Esophagus muscularis mucosa (tissue), 4 donors: ENCODE data around the gene GORAB. TPM values are rescaled to one million over a fixed set of nuclear protein-coding genes. Genes with fewer than 3 reads are reported as not detected.

Experiments used
- DNase-seq: peaks from one replicate; pipeline ENCODE4 v3.0.0-alpha.2; 2017; ENCODE audit errors: extremely low spot score
- H3K27ac ChIP-seq, 4 donors: fragments of 200-600 bp; sonication (generic); replicated peaks in 1 of 4; 1 replicate in 3 of 4; 2 replicates in 1 of 4; pipeline ENCODE4 v1.5.1; 2016 to 2019; ENCODE audit warnings: mild to moderate bottlenecking in 1 of 4
- H3K27me3 ChIP-seq, 4 donors: fragments of 200-600 bp; sonication (generic); one replicate each; pipeline versions ENCODE4 v1.5.1 to v1.6.0; 2016 to 2019
- H3K36me3 ChIP-seq, 4 donors: fragments of 200-600 bp; sonication (generic); one replicate each; pipeline ENCODE4 v1.5.1; 2016 to 2019
- H3K4me1 ChIP-seq, 4 donors: fragments of 200-600 bp; sonication (generic); one replicate each; pipeline ENCODE4 v1.5.1; 2016 to 2019
- H3K4me3 ChIP-seq, 4 donors: fragments of 200-600 bp; sonication (generic); 1 replicate in 2 of 4; 2 replicates in 2 of 4; pipeline ENCODE4 v1.5.1; 2016 to 2019; ENCODE audit warnings: mild to moderate bottlenecking in 4 of 4, moderate library complexity in 1 of 4
- H3K9me3 ChIP-seq, 4 donors: fragments of 200-600 bp; sonication (generic); 1 replicate in 3 of 4; 2 replicates in 1 of 4; pipeline ENCODE4 v1.5.1; 2016 to 2019
- CTCF ChIP-seq, 3 experiments: fragments of 200-600 bp in 2 of 3; fragments of 450-650 bp in 1 of 3; sonication (generic) in 2 of 3; IDR thresholded peaks; one replicate each; pipeline ENCODE4 v1.5.1; 2017 to 2019; ENCODE audit warnings: antibody characterized with exemption in 3 of 3, mild to moderate bottlenecking in 2 of 3, moderate library complexity in 1 of 3
- EP300 ChIP-seq: sonication (generic); formaldehyde crosslinking; IDR thresholded peaks from one replicate; pipeline ENCODE4 v1.6.1; 2017; ENCODE audit warnings: antibody characterized with exemption
- POLR2A ChIP-seq: fragments of 450-650 bp; IDR thresholded peaks from one replicate; pipeline ENCODE4 v1.6.1; 2017; ENCODE audit warnings: antibody characterized with exemption, moderate library complexity, mild to moderate bottlenecking, low read depth
- POLR2AphosphoS5 ChIP-seq, 2 donors: sonication (generic); formaldehyde crosslinking; IDR thresholded peaks; one replicate each; pipeline ENCODE4 v1.6.1; 2017; ENCODE audit warnings: antibody characterized with exemption in 2 of 2
- WGBS: methylation state at CpG from one replicate; pipeline ENCODE4 v1.1.5; 2018; 5-methylcytosine and 5-hydroxymethylcytosine counted together
- intact Hi-C: fragments of 100-400 bp; cut with DNase I; formaldehyde crosslinking; loops from one replicate; pipeline ENCODE4 v1.15.1; 2023
- total RNA-seq, 4 donors: library from RNA; depleted of rRNA; stranded (reverse); fragments of >200 nt; gene quantifications; one replicate each; pipeline versions ENCODE4 v1.1.0 to v1.2.1, GENCODE V29; 2016

The GORAB gene
- total RNA-seq, 4 donors from 2014 or later, result 4.3 to 8.0 (median 5.8) TPM

GRCh38 chr1:170590921-170591705 is 59.1 kb downstream of the GORAB start:
- 50% methylated on average over 13 of the region's 13 CpGs for WGBS

GRCh38 chr1:170592591-170593111 is 60.7 kb downstream of the GORAB start:
- WGBS, result 84% methylated on average over 2 of the region's 2 CpGs
- intact Hi-C loops, result no loop called here
- no peaks in the 10 kb centered on the region for H3K36me3 ChIP-seq
- peaks cover 0 to 22% (median 9%) of the 10 kb centered on the region in 4 donors for H3K9me3 ChIP-seq
- H3K27me3 ChIP-seq, result peaks cover 0 to 7% (median 0%) of the 10 kb centered on the region in 4 donors
- no peak overlapping the region for H3K27ac ChIP-seq
- DNase-seq, result no peak
- H3K4me1 ChIP-seq, result no peaks in the 10 kb centered on the region
- TF ChIP-seq CTCF (IDR thresholded peaks at IDR 0.05) (no peak), POLR2AphosphoS5 (IDR thresholded peaks at IDR 0.05) (no peak), EP300 (no peak), POLR2A (no peak)
- H3K4me3 ChIP-seq, result no peak overlapping the region

More at GRCh38 chr1:170590921-170591705, 59.1 kb downstream of the GORAB start:
- Histone ChIP-seq H3K36me3 (no peaks in the 10 kb centered on the region), H3K4me3 (no peak overlapping the region), H3K9me3 (peaks cover 0 to 12% (median under 1%) of the 10 kb centered on the region in 4 donors), H3K27me3 (peaks cover 0 to 7% (median 0%) of the 10 kb centered on the region in 4 donors), H3K4me1 (peaks cover 0 to 11% (median 7%) of the 10 kb centered on the region in 4 donors), H3K27ac (no peak overlapping the region)
- DNase-seq, result no peak
- TF ChIP-seq POLR2AphosphoS5 (IDR thresholded peaks at IDR 0.05) (no peak), POLR2A (no peak), CTCF (IDR thresholded peaks at IDR 0.05) (no peak), EP300 (no peak)
- intact Hi-C loops, result no loop called here

GRCh38 chr1:170593173-170594011 is 61.4 kb downstream of the GORAB start:
- no peak overlapping the region for H3K4me3 ChIP-seq
- intact Hi-C loops, result no loop called here
- peaks cover 0 to 22% (median 15%) of the 10 kb centered on the region in 4 donors for H3K9me3 ChIP-seq
- no peak for DNase-seq
- no peak overlapping the region for H3K27ac ChIP-seq
- no peaks in the 10 kb centered on the region for H3K4me1 ChIP-seq
- H3K27me3 ChIP-seq, result peaks cover 0 to 7% (median 0%) of the 10 kb centered on the region in 4 donors
- TF ChIP-seq EP300 (no peak), POLR2A (no peak), POLR2AphosphoS5 (IDR thresholded peaks at IDR 0.05) (no peak), CTCF (IDR thresholded peaks at IDR 0.05) (no peak)
- 63% methylated on average over 5 of the region's 5 CpGs for WGBS
- H3K36me3 ChIP-seq, result no peaks in the 10 kb centered on the region

- WGBS, result 80% methylated on average over 3 of the region's 5 CpGs
- H3K27ac ChIP-seq, result no peak overlapping the region
- H3K9me3 ChIP-seq, result peaks cover 0 to 22% (median 15%) of the 10 kb centered on the region in 4 donors
- no peaks in the 10 kb centered on the region for H3K4me1 ChIP-seq
- no peak for DNase-seq
- no peaks in the 10 kb centered on the region for H3K36me3 ChIP-seq
- no peak overlapping the region for H3K4me3 ChIP-seq
- no peak for TF ChIP-seq CTCF (IDR thresholded peaks at IDR 0.05)
- TF ChIP-seq EP300, result no peak
- TF ChIP-seq POLR2A, result no peak
- no peak for TF ChIP-seq POLR2AphosphoS5 (IDR thresholded peaks at IDR 0.05)
- intact Hi-C loops, result no loop called here
- H3K27me3 ChIP-seq, result peaks cover 0 to 7% (median 0%) of the 10 kb centered on the region in 4 donors
Measured at GRCh38 chr1:170594066-170594626, 62.2 kb downstream of the GORAB start.
